ENCODE results near the gene RAB1B.

RAB1B gene

DNA sequence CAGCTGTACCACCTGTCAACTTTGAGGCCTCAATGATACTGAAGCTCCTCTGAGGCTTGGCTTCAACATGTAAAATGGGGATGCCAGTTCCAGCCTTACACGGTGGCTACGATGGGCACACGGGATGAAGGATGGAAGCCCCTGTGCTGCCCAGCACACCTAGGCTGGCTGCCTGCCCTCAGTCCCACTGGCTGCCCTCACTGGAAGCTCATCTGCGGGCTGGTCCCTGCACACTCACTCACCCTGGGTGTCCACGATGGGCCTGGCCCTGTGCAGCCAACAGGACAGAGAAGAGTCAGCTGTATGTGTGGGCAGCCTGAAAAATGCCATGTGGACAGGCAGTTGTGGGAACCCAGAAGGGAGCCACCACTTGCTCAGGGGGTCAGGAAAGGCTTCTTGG, 18.3 kb downstream of the RAB1B start:
- no peak for ATAC-seq
- TF ChIP-seq, protein P1, sequence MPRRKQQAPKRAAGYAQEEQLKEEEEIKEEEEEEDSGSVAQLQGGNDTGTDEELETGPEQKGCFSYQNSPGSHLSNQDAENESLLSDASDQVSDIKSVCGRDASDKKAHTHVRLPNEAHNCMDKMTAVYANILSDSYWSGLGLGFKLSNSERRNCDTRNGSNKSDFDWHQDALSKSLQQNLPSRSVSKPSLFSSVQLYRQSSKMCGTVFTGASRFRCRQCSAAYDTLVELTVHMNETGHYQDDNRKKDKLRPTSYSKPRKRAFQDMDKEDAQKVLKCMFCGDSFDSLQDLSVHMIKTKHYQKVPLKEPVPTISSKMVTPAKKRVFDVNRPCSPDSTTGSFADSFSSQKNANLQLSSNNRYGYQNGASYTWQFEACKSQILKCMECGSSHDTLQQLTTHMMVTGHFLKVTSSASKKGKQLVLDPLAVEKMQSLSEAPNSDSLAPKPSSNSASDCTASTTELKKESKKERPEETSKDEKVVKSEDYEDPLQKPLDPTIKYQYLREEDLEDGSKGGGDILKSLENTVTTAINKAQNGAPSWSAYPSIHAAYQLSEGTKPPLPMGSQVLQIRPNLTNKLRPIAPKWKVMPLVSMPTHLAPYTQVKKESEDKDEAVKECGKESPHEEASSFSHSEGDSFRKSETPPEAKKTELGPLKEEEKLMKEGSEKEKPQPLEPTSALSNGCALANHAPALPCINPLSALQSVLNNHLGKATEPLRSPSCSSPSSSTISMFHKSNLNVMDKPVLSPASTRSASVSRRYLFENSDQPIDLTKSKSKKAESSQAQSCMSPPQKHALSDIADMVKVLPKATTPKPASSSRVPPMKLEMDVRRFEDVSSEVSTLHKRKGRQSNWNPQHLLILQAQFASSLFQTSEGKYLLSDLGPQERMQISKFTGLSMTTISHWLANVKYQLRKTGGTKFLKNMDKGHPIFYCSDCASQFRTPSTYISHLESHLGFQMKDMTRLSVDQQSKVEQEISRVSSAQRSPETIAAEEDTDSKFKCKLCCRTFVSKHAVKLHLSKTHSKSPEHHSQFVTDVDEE (CRISPR knock-in tag; IDR thresholded peaks at IDR 0.05) = no peak
- TF ChIP-seq SNAI2 (CRISPR knock-in tag; IDR thresholded peaks at IDR 0.05) (no peak), ARNTL (CRISPR knock-in tag; IDR thresholded peaks at IDR 0.05; ENCODE audit: borderline replicate concordance, low read depth) (no peak), ISL1 (CRISPR knock-in tag; IDR thresholded peaks at IDR 0.05) (no peak), ZFP3 (CRISPR knock-in tag; IDR thresholded peaks at IDR 0.05) (no peak), ZNF565 (CRISPR knock-in tag; conservative IDR thresholded peaks at IDR 0.05; ENCODE audit: low read depth) (no peak), ZFP30 (CRISPR knock-in tag; IDR thresholded peaks at IDR 0.05) (no peak), TCF4 (CRISPR knock-in tag; IDR thresholded peaks at IDR 0.05; ENCODE audit: borderline replicate concordance) (no peak), ESRRG (CRISPR knock-in tag; IDR thresholded peaks at IDR 0.05) (no peak), OSR1 (CRISPR knock-in tag; IDR thresholded peaks at IDR 0.05) (no peak), TOX (CRISPR knock-in tag; IDR thresholded peaks at IDR 0.05; ENCODE audit: borderline replicate concordance) (no peak), CSDC2 (CRISPR knock-in tag; IDR thresholded peaks at IDR 0.05) (no peak), BACH2 (CRISPR knock-in tag; IDR thresholded peaks at IDR 0.05; ENCODE audit: borderline replicate concordance) (no peak), GLIS3 (CRISPR knock-in tag; IDR thresholded peaks at IDR 0.05) (no peak)
- TF ChIP-seq, protein P2, sequence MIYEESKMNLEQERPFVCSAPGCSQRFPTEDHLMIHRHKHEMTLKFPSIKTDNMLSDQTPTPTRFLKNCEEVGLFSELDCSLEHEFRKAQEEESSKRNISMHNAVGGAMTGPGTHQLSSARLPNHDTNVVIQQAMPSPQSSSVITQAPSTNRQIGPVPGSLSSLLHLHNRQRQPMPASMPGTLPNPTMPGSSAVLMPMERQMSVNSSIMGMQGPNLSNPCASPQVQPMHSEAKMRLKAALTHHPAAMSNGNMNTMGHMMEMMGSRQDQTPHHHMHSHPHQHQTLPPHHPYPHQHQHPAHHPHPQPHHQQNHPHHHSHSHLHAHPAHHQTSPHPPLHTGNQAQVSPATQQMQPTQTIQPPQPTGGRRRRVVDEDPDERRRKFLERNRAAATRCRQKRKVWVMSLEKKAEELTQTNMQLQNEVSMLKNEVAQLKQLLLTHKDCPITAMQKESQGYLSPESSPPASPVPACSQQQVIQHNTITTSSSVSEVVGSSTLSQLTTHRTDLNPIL (CRISPR knock-in tag; IDR thresholded peaks at IDR 0.05; ENCODE audit: low read depth) = no peak
- TF ChIP-seq, protein P3, sequence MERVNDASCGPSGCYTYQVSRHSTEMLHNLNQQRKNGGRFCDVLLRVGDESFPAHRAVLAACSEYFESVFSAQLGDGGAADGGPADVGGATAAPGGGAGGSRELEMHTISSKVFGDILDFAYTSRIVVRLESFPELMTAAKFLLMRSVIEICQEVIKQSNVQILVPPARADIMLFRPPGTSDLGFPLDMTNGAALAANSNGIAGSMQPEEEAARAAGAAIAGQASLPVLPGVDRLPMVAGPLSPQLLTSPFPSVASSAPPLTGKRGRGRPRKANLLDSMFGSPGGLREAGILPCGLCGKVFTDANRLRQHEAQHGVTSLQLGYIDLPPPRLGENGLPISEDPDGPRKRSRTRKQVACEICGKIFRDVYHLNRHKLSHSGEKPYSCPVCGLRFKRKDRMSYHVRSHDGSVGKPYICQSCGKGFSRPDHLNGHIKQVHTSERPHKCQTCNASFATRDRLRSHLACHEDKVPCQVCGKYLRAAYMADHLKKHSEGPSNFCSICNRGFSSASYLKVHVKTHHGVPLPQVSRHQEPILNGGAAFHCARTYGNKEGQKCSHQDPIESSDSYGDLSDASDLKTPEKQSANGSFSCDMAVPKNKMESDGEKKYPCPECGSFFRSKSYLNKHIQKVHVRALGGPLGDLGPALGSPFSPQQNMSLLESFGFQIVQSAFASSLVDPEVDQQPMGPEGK (CRISPR knock-in tag; IDR thresholded peaks at IDR 0.05; ENCODE audit: borderline replicate concordance) = no peak
- TF ChIP-seq, protein P4, sequence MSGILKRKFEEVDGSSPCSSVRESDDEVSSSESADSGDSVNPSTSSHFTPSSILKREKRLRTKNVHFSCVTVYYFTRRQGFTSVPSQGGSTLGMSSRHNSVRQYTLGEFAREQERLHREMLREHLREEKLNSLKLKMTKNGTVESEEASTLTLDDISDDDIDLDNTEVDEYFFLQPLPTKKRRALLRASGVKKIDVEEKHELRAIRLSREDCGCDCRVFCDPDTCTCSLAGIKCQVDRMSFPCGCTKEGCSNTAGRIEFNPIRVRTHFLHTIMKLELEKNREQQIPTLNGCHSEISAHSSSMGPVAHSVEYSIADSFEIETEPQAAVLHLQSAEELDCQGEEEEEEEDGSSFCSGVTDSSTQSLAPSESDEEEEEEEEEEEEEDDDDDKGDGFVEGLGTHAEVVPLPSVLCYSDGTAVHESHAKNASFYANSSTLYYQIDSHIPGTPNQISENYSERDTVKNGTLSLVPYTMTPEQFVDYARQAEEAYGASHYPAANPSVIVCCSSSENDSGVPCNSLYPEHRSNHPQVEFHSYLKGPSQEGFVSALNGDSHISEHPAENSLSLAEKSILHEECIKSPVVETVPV (CRISPR knock-in tag; IDR thresholded peaks at IDR 0.05) = no peak

DNA sequence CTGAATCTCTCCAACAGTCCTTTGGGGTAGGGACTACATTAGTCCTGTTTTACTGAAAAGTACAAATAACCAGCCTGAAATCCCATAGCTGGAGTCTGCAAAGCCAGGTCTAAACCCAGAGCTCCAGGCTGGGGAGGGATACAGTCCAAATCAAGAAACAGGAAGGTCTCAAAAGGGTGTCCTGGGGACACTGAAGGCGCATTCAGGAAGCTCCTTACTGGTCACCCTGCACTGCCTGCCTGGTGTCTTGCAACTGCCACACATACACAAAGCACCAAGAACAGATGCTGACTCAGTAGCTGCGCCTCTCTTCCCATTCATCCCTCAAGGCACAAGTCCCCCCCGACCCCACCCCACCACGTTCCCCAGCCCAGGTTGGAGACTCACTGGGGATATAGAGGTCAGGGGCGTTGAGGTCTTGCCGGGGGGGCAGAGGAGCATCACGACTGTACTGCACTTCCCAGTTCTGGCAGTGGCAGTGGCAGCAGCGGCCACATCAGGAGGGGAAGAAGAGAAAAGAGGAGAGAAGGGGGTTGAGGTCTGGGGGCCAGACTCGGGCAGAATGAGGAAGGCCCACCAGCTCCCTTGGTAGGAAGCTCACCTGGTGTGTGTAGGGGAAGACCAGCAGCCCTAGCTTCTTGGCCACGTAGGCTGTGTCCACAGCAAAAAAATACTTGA, 18.9 kb downstream of the RAB1B start:
- TF ChIP-seq, protein P3 (CRISPR knock-in tag; IDR thresholded peaks at IDR 0.05; ENCODE audit: borderline replicate concordance) = no peak
- no peak for TF ChIP-seq BACH2 (CRISPR knock-in tag; IDR thresholded peaks at IDR 0.05; ENCODE audit: borderline replicate concordance)
- TF ChIP-seq ZFP3 (CRISPR knock-in tag; IDR thresholded peaks at IDR 0.05) = no peak
- TF ChIP-seq SNAI2 (CRISPR knock-in tag; IDR thresholded peaks at IDR 0.05) = no peak
- TF ChIP-seq ZNF70 (CRISPR knock-in tag; IDR thresholded peaks at IDR 0.05) = no peak
- TF ChIP-seq CSDC2 (CRISPR knock-in tag; IDR thresholded peaks at IDR 0.05) = no peak
- TF ChIP-seq OSR1 (CRISPR knock-in tag; IDR thresholded peaks at IDR 0.05) = no peak
- no peak for TF ChIP-seq ZFP30 (CRISPR knock-in tag; IDR thresholded peaks at IDR 0.05)
- TF ChIP-seq RARB (CRISPR knock-in tag; IDR thresholded peaks at IDR 0.05) = no peak
- no peak for TF ChIP-seq PPARA (CRISPR knock-in tag; IDR thresholded peaks at IDR 0.05; ENCODE audit: borderline replicate concordance)
- no peak for TF ChIP-seq ARNTL (CRISPR knock-in tag; IDR thresholded peaks at IDR 0.05; ENCODE audit: borderline replicate concordance, low read depth)
- TF ChIP-seq ZNF8 (CRISPR knock-in tag; IDR thresholded peaks at IDR 0.05) = no peak
- TF ChIP-seq TOX (CRISPR knock-in tag; IDR thresholded peaks at IDR 0.05; ENCODE audit: borderline replicate concordance) = no peak
- no peak for ATAC-seq

All from SK-N-SH treated with all-trans-retinoic acid at 6 μM for 48 hours (cell line).